Omental fat pad (tissue), 4 donors: ENCODE results near the gene TBC1D14. TPM values are rescaled to one million over a fixed set of nuclear protein-coding genes. Genes with fewer than 3 reads are reported as not detected.

Experiments used
- ATAC-seq: fragments of 150-250 bp; one replicate; pipeline ENCODE4 v1.9.1; 2016; ENCODE audit warnings: mild to moderate bottlenecking, moderate library complexity; ENCODE audit not compliant: low FRiP score
- DNase-seq: peaks from one replicate; pipeline ENCODE4 v3.0.0-alpha.2; 2019; ENCODE audit warnings: low spot score
- total RNA-seq, 4 donors: library from RNA; depleted of rRNA; stranded (reverse); fragments of >200 nt; gene quantifications; one replicate each; pipeline ENCODE4 v1.1.0, GENCODE V29; 2016
- TF ChIP-seq, protein P1 (sequence below), 3 donors: fragments of 450-650 bp; IDR thresholded peaks; one replicate each; pipeline ENCODE4 v1.5.1; 2016 to 2017; ENCODE audit warnings: antibody characterized with exemption in 3 of 3, mild to moderate bottlenecking in 3 of 3, moderate library complexity in 2 of 3

The TBC1D14 gene
- total RNA-seq, 4 donors from 2014 or later: 38.0 to 58.2 (median 56.8) TPM

DNA sequence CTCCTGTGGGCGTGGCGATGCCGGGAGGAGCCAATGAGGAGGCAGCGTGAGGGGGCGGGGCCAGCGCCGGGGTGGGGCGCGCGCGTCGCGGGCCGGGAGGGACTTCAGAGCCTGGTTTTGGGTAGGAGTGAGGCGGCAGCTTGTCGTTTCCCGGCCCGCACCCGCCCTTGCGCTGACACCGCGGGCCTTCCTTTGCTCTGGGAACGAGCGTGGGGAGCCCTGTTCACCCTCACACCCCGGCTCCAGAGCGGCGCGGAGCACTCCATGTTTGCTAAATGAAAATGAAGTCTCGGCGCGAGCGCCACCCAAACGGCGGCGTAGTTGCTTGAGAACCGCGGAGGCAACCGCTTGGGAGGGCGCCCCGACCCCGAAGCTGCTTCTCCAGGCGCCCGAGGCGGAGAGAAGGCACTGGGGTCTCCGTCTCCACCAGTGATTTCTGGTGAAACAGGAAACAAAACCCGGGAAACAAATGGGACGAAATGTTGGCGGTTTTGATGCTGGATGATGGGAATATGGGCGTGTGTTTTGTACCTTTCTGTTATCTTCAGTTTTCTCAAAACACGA lies 158.7 kb downstream of the TBC1D14 start:
- ATAC-seq (no peak), DNase-seq (no peak)
- TF ChIP-seq, protein P1, sequence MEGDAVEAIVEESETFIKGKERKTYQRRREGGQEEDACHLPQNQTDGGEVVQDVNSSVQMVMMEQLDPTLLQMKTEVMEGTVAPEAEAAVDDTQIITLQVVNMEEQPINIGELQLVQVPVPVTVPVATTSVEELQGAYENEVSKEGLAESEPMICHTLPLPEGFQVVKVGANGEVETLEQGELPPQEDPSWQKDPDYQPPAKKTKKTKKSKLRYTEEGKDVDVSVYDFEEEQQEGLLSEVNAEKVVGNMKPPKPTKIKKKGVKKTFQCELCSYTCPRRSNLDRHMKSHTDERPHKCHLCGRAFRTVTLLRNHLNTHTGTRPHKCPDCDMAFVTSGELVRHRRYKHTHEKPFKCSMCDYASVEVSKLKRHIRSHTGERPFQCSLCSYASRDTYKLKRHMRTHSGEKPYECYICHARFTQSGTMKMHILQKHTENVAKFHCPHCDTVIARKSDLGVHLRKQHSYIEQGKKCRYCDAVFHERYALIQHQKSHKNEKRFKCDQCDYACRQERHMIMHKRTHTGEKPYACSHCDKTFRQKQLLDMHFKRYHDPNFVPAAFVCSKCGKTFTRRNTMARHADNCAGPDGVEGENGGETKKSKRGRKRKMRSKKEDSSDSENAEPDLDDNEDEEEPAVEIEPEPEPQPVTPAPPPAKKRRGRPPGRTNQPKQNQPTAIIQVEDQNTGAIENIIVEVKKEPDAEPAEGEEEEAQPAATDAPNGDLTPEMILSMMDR (IDR thresholded peaks at IDR 0.05): no peak

DNA sequence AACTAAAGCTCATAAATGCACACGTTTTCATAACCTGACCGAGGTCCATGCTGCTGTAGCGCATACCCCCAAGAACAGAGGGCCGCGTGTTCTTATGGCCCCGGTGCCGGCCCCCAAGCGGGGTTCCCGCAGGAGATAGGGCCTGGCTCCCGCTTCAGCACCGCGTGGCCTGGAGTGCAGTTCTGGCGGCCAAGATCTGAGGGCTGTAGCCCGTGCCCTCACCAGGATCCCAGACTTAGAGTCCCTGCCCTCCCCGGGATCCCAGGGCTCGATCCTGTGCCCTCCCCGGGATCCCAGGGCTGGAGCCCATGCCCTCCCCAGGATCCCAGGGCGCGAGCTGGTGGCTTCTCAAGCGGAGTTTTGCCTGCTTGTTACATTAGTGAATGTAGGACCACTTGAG lies 159.3 kb downstream of the TBC1D14 start:
- no peak for DNase-seq
- TF ChIP-seq, protein P1 (IDR thresholded peaks at IDR 0.05): no peak
- no peak for ATAC-seq

DNA sequence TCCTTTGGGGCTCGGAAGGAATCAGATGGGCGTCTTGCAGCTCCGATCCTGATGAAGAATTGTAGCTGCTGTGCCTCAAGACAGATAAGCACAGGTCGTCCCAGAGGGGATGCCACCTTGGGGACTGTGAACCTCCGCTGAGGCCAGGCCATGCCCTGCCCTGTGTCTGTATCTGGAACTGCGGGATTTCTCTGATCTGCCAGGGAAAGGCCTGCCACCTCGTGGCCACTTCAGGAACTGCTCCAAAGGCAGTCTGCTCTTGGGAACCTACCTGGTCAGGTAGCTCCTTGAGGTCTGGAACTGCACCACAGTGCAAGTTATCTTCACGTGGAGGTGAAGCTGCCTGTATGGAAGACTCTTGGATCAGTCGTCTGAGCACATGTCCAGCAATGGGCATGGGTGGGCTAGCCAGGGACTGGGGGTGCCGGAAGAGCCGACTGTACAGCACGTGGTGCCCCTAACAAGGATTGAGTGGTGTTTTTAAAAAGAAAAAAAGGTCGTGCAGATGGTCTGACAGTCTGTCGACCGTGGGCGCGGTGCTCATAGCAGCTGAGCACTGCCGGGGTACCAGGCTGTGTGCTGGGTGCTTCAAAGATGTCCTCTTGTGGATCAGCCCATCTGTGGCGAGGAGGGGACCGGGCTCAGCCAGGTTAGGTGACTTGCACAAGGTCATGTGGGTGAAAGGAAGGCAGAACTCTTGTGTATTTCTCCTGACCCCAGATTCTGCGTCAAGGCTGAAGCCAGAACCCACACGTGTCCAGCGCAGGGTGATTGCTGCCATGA lies 161.3 kb downstream of the TBC1D14 start:
- TF ChIP-seq, protein P1 (IDR thresholded peaks at IDR 0.05): peak in 2 of 3 donors; percentile 63 to 82

DNA sequence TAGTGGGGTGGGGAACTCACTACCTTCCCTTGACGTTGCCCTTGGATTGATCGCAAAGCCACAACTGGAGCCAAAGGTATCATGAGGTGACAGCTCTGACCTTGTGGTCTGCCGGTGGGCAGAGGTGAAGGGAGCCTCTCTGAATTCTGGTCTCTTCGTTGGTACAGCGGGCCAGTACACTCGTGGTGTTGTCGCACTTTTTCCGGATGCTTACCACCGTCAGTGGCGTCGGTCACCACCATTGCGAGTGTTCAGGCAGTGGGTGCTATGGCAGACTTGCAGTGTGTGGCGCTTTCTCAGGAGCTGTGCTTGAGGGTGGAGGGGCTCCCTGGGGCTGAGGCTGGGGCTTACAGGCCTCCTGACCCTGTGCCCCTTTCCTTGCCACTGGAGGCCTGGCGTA lies 163.4 kb downstream of the TBC1D14 start:
- DNase-seq (no peak), ATAC-seq (no peak)
- TF ChIP-seq, protein P1 (IDR thresholded peaks at IDR 0.05): no peak

More for the DNA sequence above, 161.3 kb downstream of the TBC1D14 start:
- DNase-seq (peak; percentile 84), ATAC-seq (peak; percentile 45)

DNA sequence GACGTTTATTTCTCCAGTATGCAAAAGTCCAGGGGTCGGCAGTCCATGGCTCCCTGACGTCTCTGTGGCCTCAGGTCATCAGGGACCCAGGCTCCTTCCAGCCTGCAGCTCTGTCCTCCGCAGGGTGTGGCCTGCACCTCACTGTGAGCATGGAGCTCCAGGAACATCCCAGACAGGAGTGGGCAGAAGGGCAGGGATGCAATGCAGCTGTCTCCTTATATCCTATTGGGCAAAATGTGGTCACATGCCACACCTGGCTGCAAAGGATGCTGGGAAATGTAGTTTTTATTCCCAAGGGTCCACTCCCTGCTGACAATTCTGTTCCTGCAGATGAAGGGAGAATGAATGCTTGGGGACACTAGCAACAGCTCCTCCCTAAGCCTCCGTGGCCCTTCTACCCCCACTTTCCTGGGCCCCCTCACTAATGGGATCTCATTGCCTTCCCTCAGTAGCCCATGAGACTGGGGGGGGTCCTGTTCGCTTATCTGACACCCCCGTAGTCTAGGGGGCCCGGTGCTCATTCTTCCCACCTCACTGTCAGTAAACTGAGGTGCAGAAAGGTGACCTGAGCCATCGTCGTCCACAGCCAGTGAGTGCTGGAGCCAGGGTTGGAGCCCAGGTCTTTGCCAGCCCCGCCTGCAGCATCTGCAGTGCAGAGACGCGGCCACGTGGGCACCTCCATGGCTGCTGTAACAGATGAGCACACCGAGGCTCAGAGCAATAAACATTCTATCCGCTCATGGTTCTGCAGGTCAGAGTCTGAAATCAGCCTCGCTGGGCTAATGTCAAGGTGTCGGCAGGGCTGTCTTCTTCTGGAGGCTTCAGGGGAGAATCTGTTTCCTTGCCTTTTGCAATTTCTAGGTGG lies 164.1 kb downstream of the TBC1D14 start:
- DNase-seq (no peak), ATAC-seq (no peak)
- TF ChIP-seq, protein P1 (IDR thresholded peaks at IDR 0.05): no peak

DNA sequence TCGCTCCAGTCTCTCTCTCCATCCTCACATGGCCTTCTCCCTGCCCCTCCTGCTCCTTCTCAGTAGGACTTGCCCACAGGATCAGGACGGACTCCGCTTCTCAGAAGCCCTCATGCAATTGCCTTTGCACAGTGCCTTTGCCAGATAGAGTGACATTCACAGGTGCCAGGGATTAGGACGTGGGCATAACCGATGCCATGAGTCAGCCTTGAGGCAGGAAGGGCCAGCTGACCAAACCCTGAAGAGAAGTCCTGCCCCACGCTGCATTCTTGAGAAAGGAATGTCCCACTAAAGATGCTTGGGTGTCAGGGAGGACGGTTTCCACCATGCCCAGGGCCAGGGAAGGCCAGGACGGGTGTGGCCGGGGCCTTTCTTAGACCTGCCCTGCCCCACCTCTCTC lies 164.8 kb downstream of the TBC1D14 start:
- TF ChIP-seq, protein P1 (IDR thresholded peaks at IDR 0.05): no peak
- DNase-seq (no peak), ATAC-seq (no peak)
